ENCODE measurements around the gene ZP1. TPM values are rescaled to one million over a fixed set of nuclear protein-coding genes. Genes with fewer than 3 reads are reported as not detected.

The ZP1 gene
- total and polyA plus RNA-seq, 2 of the 8 experiments (the other 6 are each of a cell fraction or from before 2014, with no cell fraction given) = not detected

DNA sequence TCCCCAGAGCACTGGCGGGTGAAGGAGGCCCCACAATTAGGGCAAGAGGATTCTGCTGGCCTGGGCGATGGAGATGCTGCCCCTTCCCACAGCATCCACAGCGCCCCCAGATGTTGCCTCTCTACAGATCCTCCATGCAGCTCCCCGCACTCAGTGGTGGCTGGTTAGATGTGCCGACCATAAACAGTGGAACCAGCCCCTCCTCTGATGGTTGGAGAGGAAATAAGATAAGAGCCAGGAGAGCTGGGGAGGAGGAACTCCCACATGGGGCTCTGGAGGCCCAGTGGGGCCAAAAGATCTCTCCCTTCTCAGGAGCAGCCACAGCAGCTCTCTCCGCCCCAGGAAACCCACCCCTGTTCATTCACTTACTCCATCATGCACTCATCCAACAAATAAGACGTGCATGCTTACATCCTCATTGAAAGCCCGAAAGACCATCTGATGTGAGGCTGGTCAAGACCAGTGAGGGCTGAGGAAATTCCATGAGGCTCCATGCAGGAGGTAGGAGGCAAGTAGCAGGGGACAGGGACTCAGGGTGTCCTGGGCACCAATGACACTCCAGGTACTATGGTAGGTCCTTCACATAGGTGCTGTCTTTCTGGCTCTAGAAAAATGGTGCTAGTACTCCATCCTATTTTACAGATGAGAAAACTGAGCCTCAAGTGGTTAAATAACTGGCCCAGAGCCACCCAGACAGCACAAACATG is 13.0 kb upstream of the ZP1 start:
- H4K8ac ChIP-seq (ENCODE audit: extremely low read depth, insufficient read depth, low read length) = no peak overlapping the region
- H3K4me2 ChIP-seq (ENCODE audit: insufficient read depth in 1 of 2, low read depth in 2 of 2, low read length in 2 of 2) = no peak overlapping the region
- no peak overlapping the region for H2BK12ac ChIP-seq (ENCODE audit: low read depth, low read length)
- H4K5ac ChIP-seq (ENCODE audit: insufficient read length, low read depth, low read length) = no peak overlapping the region
- H3K23ac ChIP-seq (ENCODE audit: insufficient read length) = no peak overlapping the region
- no peak overlapping the region for H4K91ac ChIP-seq (replicated peaks; ENCODE audit: insufficient read length, low read length)
- no peak overlapping the region for H3K14ac ChIP-seq (ENCODE audit: insufficient read length)
- no peak overlapping the region for H3K18ac ChIP-seq (ENCODE audit: extremely low read depth, low read length)
- WGBS, 2 experiments (ENCODE audit: extremely low coverage in 1 of 2, insufficient coverage in 1 of 2, insufficient read length in 1 of 2, insufficient replicate concordance in 2 of 2, low coverage in 1 of 2, low lambda C conversion rate in 2 of 2, missing lambda C conversion rate in 1 of 2) = 92% methylated on average over 7 of the region's 8 CpGs; no CpG with 5 or more reads in 1 of the 2 experiments
- H3K79me2 ChIP-seq (ENCODE audit: control insufficient read depth in 1 of 2, insufficient read depth in 2 of 2, low read length in 2 of 2) = no peaks in the 10 kb centered on the region
- H3K27ac ChIP-seq (ENCODE audit: low read depth, low read length) = no peak overlapping the region
- no peak overlapping the region for H3K4me3 ChIP-seq (ENCODE audit: extremely low read depth in 1 of 4, insufficient read depth in 2 of 4, low read depth in 3 of 4, low read length in 4 of 4)
- no peaks in the 10 kb centered on the region for H3K79me1 ChIP-seq (ENCODE audit: low read depth, low read length)
- no peak overlapping the region for H2BK5ac ChIP-seq (ENCODE audit: low read depth, low read length)
- H4K20me1 ChIP-seq (replicated peaks in 1 of 2; ENCODE audit: control insufficient read depth in 1 of 2, insufficient read depth in 2 of 2, low read length in 2 of 2) = peaks cover 5 to 14% of the 10 kb centered on the region in 2 experiments
- H3K4me1 ChIP-seq (replicated peaks in 1 of 4; ENCODE audit: control insufficient read depth in 3 of 4, insufficient read depth in 4 of 4, low read length in 3 of 4) = peaks cover 0 to 5% (median 0%) of the 10 kb centered on the region in 4 experiments; a peak in 2 of 7 replicates
- TF ChIP-seq POLR2A (IDR thresholded peaks at IDR 0.05; ENCODE audit: control extremely low read depth in 1 of 2, low read depth in 2 of 2, low read length in 2 of 2) (no peak), SP4 (IDR thresholded peaks at IDR 0.05; ENCODE audit: low read length) (no peak), BRCA1 (IDR thresholded peaks at IDR 0.05; ENCODE audit: low read depth, low read length) (no peak)
- H3K23me2 ChIP-seq (ENCODE audit: low read depth, low read length) = no peaks in the 10 kb centered on the region; the same call in 1 of the 2 replicates
- POLR2A ChIA-PET (ENCODE audit: partially characterized antibody) = interaction anchor here (1.0 to 7.5 kb wide), 3 partner anchors 11 to 17 kb away, joined by 3 to 54 read pairs (median 5); partner anchors contain the start of gene CCDC86
- H3K56ac ChIP-seq (replicated peaks; ENCODE audit: insufficient read length, low read depth, low read length) = no peak overlapping the region
- no peak overlapping the region for H2AK5ac ChIP-seq (ENCODE audit: low read depth, low read length)
- H2BK20ac ChIP-seq (ENCODE audit: low read length) = no peak overlapping the region
- H3K4ac ChIP-seq (replicated peaks; ENCODE audit: insufficient read length, low read depth, low read length) = no peak overlapping the region
- no peak overlapping the region for H2AFZ ChIP-seq (ENCODE audit: low read length)
- H3K36me3 ChIP-seq (ENCODE audit: control insufficient read depth in 2 of 4, insufficient read depth in 4 of 4, low read length in 3 of 4) = peaks cover 8 to 16% (median 11%) of the 10 kb centered on the region in 4 experiments
- CTCF ChIA-PET (ENCODE audit: partially characterized antibody) = interaction anchor here (0.8 to 5.1 kb wide), 6 partner anchors 9 to 45 kb away, joined by 3 to 22 read pairs (median 3); no protein-coding TSS in a partner anchor
- no peak overlapping the region for H2BK120ac ChIP-seq (replicated peaks; ENCODE audit: low read depth, low read length)
- no peak for FAIRE-seq
- H3K27me3 ChIP-seq (replicated peaks in 1 of 4; ENCODE audit: control insufficient read depth in 3 of 4, extremely low read depth in 1 of 4, insufficient read depth in 3 of 4, low read length in 3 of 4) = peaks cover 3 to 26% (median 16%) of the 10 kb centered on the region in 4 experiments; a peak in 6 of 7 replicates
- H3K9ac ChIP-seq (replicated peaks in 1 of 4; ENCODE audit: extremely low read depth in 1 of 4, low read depth in 3 of 4, low read length in 3 of 4) = no peak overlapping the region
- peaks cover 0 to 9% of the 10 kb centered on the region in 2 experiments; a peak in 1 of 4 replicates for H3K9me3 ChIP-seq (ENCODE audit: insufficient read depth in 2 of 2, low read depth in 1 of 2, low read length in 1 of 2)
- no peak for DNase-seq (ENCODE audit: low read depth in 1 of 2, low spot score in 2 of 2)
- H2BK15ac ChIP-seq (ENCODE audit: low read length) = no peak overlapping the region
